Vagina (tissue), 2 donors: ENCODE measurements around the gene NFKBIB. TPM values are rescaled to one million over a fixed set of nuclear protein-coding genes. Genes with fewer than 3 reads are reported as not detected.

Experiments
- DNase-seq, 2 donors: peaks; one replicate each; pipeline ENCODE4 v3.0.0-alpha.2; 2017; ENCODE audit errors: extremely low spot score in 2 of 2
- H3K27ac ChIP-seq: fragments of 200-600 bp; sonication (generic); one replicate; pipeline ENCODE4 v1.5.1; 2019
- H3K27me3 ChIP-seq: fragments of 200-600 bp; sonication (generic); one replicate; pipeline ENCODE4 v1.5.1; 2019
- H3K36me3 ChIP-seq, 2 donors: fragments of 200-600 bp; sonication (generic); one replicate each; pipeline ENCODE4 v1.5.1; 2017 to 2019
- H3K4me1 ChIP-seq: fragments of 200-600 bp; sonication (generic); one replicate; pipeline ENCODE4 v1.5.1; 2019
- H3K4me3 ChIP-seq, 2 donors: fragments of 200-600 bp; sonication (generic); 1 replicate in 1 of 2; 2 replicates in 1 of 2; pipeline ENCODE4 v1.5.1; 2016 to 2019
- H3K9me3 ChIP-seq: fragments of 200-600 bp; sonication (generic); one replicate; pipeline ENCODE4 v1.5.1; 2019
- POLR2A ChIP-seq, 2 donors: fragments of 450-650 bp; IDR thresholded peaks; one replicate each; pipeline ENCODE4 v1.6.1; 2017; ENCODE audit warnings: antibody characterized with exemption in 2 of 2, mild to moderate bottlenecking in 2 of 2, moderate library complexity in 2 of 2
- POLR2AphosphoS5 ChIP-seq, 2 donors: sonication (generic); formaldehyde crosslinking; IDR thresholded peaks; one replicate each; pipeline ENCODE4 v1.9.0; 2017; ENCODE audit warnings: antibody characterized with exemption in 2 of 2, mild to moderate bottlenecking in 2 of 2, low read depth in 1 of 2; ENCODE audit not compliant: insufficient read depth in 1 of 2
- intact Hi-C: fragments of 100-400 bp; cut with DNase I; formaldehyde crosslinking; loops from one replicate; pipeline ENCODE4 v1.15.1; 2023
- total RNA-seq: library from RNA; depleted of rRNA; stranded (reverse); fragments of >200 nt; gene quantifications from one replicate; pipeline ENCODE4 v1.2.3, GENCODE V29; 2016
- TF ChIP-seq, protein P1 (sequence below), 3 experiments: fragments of 450-650 bp in 2 of 3; fragments of 200-600 bp in 1 of 3; sonication (generic) in 1 of 3; IDR thresholded peaks; one replicate each; pipeline ENCODE4 v1.5.1; 2017 to 2019; ENCODE audit warnings: antibody characterized with exemption in 3 of 3, mild to moderate bottlenecking in 2 of 3, moderate library complexity in 2 of 3

NFKBIB gene, protein sequence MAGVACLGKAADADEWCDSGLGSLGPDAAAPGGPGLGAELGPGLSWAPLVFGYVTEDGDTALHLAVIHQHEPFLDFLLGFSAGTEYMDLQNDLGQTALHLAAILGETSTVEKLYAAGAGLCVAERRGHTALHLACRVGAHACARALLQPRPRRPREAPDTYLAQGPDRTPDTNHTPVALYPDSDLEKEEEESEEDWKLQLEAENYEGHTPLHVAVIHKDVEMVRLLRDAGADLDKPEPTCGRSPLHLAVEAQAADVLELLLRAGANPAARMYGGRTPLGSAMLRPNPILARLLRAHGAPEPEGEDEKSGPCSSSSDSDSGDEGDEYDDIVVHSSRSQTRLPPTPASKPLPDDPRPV
- 16.7 TPM for total RNA-seq

DNA sequence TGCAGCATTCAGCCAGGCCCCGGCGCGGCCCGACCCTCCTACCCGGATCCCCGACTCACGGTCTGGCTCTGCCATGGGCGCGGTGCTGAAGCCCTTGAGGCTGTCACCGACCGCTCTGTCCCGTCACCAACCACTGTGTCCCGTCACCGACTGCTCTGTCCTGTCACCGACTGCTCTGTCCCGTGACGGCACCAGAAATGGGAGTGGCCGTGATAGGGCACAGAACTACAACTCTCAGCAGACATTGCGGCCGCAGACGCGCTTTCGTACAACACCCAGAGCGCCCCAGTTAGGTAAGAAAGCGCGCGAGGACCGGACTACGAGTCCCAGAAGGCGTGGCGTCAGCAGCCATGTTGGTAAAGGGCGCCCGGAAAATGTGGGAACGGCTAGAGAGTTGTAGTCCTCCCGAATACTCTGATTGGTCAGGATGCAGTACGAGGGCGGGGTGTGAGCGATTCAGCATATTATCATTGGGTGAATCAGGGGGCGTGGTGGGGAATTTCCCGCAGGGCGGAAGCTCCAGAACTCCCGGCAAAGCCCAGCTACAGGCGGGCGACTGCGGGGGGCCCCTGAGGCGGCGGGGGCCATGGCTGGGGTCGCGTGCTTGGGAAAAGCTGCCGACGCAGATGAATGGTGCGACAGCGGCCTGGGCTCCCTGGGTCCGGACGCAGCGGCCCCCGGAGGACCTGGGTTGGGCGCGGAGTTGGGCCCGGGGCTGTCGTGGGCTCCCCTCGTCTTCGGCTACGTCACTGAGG lies at the start of gene NFKBIB, which contains the start of gene SIRT2:
NFKBIB (plus strand) TSS at position 523 of the 755 bp plus-strand sequence; CDS start at position 587, 64 bp downstream.
SIRT2 (minus strand) TSS at position 172 of the 755 bp plus-strand sequence; CDS start at position 75, 97 bp downstream.
- DNase-seq: peak; percentile 100
- intact Hi-C loops: no loop called here
- TF ChIP-seq, protein P1, sequence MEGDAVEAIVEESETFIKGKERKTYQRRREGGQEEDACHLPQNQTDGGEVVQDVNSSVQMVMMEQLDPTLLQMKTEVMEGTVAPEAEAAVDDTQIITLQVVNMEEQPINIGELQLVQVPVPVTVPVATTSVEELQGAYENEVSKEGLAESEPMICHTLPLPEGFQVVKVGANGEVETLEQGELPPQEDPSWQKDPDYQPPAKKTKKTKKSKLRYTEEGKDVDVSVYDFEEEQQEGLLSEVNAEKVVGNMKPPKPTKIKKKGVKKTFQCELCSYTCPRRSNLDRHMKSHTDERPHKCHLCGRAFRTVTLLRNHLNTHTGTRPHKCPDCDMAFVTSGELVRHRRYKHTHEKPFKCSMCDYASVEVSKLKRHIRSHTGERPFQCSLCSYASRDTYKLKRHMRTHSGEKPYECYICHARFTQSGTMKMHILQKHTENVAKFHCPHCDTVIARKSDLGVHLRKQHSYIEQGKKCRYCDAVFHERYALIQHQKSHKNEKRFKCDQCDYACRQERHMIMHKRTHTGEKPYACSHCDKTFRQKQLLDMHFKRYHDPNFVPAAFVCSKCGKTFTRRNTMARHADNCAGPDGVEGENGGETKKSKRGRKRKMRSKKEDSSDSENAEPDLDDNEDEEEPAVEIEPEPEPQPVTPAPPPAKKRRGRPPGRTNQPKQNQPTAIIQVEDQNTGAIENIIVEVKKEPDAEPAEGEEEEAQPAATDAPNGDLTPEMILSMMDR (IDR thresholded peaks at IDR 0.05): no peak
- peak; percentile 95 to 98 for TF ChIP-seq POLR2AphosphoS5 (IDR thresholded peaks at IDR 0.05; ENCODE audit: insufficient read depth in 1 of 2, low read depth in 1 of 2)
- peak in 1 of 2 donors; percentile 67 for TF ChIP-seq POLR2A (IDR thresholded peaks at IDR 0.05)
- H3K27me3 ChIP-seq: no peaks in the 10 kb centered on the region
- H3K4me3 ChIP-seq: peak within 1 kb of the TSS; percentile 66 to 96
- peaks cover 35% of the 10 kb centered on the region for H3K4me1 ChIP-seq
- no peaks in the 10 kb centered on the region for H3K36me3 ChIP-seq
- H3K9me3 ChIP-seq: no peaks in the 10 kb centered on the region
- H3K27ac ChIP-seq: peak within 1 kb of the TSS; percentile 93

GRCh38 chr19:38850436-38850975 lies 49.3 kb upstream of the NFKBIB start:
- peaks cover 10 to 23% of the 10 kb centered on the region in 2 donors for H3K36me3 ChIP-seq
- peak; percentile 92 to 99 for TF ChIP-seq POLR2AphosphoS5 (IDR thresholded peaks at IDR 0.05; ENCODE audit: insufficient read depth in 1 of 2, low read depth in 1 of 2)
- TF ChIP-seq, protein P1 (IDR thresholded peaks at IDR 0.05): peak in 1 of 3 experiments; percentile 43
- TF ChIP-seq POLR2A (IDR thresholded peaks at IDR 0.05): peak; percentile 81 to 96
- H3K4me3 ChIP-seq: peak overlapping the region; percentile 93 to 96
- no peaks in the 10 kb centered on the region for H3K27me3 ChIP-seq
- H3K9me3 ChIP-seq: no peaks in the 10 kb centered on the region
- H3K27ac ChIP-seq: peak overlapping the region; percentile 100
- DNase-seq: no peak
- intact Hi-C loops: loop anchor here (5.0 kb wide), 1 partner anchor 203 kb away; the partner anchor contains the start of gene ACTN4
- peaks cover 50% of the 10 kb centered on the region for H3K4me1 ChIP-seq

- Histone ChIP-seq H3K36me3 (peaks cover 4 to 17% of the 10 kb centered on the region in 2 donors), H3K9me3 (no peaks in the 10 kb centered on the region), H3K27me3 (no peaks in the 10 kb centered on the region), H3K27ac (peak overlapping the region; percentile 100), H3K4me1 (peaks cover 44% of the 10 kb centered on the region), H3K4me3 (peak overlapping the region; percentile 93 to 96)
- peak in 1 of 2 donors; percentile 93 for DNase-seq
- intact Hi-C loops: loop anchor here (5.0 kb wide), 1 partner anchor 204 kb away; the partner anchor contains the start of gene ACTN4
- no peak for TF ChIP-seq POLR2A (IDR thresholded peaks at IDR 0.05)
- TF ChIP-seq, protein P1 (IDR thresholded peaks at IDR 0.05): no peak
- TF ChIP-seq POLR2AphosphoS5 (IDR thresholded peaks at IDR 0.05; ENCODE audit: insufficient read depth in 1 of 2, low read depth in 1 of 2): no peak
These were observed 48.7 kb upstream of the NFKBIB start for GRCh38 chr19:38850976-38851621.

DNA sequence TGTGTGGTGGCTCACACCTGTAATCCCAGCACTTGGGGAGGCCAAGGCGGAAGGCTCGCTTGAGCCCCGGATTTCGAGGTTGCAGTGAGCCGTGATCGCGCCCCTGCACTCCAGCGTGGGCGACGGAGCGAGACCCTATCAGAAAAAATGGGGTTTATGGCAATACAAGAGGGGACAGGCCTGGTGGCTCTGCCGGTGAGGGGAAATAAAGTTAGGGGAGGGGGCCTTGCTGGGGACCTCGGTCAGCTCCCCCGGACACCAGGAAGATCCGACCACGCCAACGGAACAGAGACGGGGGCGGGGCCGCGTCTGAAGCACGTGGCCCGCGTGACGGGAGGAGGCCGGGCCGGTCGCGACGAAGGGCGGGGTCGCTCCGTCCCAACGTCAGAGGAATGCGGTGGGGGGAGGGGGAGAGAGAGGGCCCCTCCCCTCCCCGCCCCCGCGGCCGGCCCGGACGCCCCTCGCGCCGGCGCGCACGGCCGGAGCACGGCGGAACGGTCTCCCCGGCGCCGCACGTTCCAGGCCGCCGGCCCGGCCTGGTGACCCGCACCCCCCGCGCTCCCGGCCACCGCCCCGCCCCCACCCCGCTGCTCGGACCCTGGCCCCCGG lies 48.0 kb upstream of the NFKBIB start:
- Histone ChIP-seq H3K4me3 (peak overlapping the region; percentile 93 to 96), H3K27ac (peak overlapping the region; percentile 100), H3K9me3 (no peaks in the 10 kb centered on the region), H3K36me3 (peaks cover 3 to 10% of the 10 kb centered on the region in 2 donors), H3K4me1 (peaks cover 40% of the 10 kb centered on the region), H3K27me3 (no peaks in the 10 kb centered on the region)
- TF ChIP-seq POLR2A (IDR thresholded peaks at IDR 0.05): peak in 1 of 2 donors; percentile 92
- TF ChIP-seq, protein P1 (IDR thresholded peaks at IDR 0.05): no peak
- peak; percentile 90 to 98 for TF ChIP-seq POLR2AphosphoS5 (IDR thresholded peaks at IDR 0.05; ENCODE audit: insufficient read depth in 1 of 2, low read depth in 1 of 2)
- intact Hi-C loops: loop anchor here (5.0 kb wide), 1 partner anchor 204 kb away; the partner anchor contains the start of gene ACTN4
- DNase-seq: peak in 1 of 2 donors; percentile 95
